ENCODE data around the gene NCF1.
"Not testable (repeated sequence)": the region's sequence is repeated elsewhere in the genome, so short reads cannot be mapped to it uniquely, and the experiment has no call there.

NCF1 gene

DNA sequence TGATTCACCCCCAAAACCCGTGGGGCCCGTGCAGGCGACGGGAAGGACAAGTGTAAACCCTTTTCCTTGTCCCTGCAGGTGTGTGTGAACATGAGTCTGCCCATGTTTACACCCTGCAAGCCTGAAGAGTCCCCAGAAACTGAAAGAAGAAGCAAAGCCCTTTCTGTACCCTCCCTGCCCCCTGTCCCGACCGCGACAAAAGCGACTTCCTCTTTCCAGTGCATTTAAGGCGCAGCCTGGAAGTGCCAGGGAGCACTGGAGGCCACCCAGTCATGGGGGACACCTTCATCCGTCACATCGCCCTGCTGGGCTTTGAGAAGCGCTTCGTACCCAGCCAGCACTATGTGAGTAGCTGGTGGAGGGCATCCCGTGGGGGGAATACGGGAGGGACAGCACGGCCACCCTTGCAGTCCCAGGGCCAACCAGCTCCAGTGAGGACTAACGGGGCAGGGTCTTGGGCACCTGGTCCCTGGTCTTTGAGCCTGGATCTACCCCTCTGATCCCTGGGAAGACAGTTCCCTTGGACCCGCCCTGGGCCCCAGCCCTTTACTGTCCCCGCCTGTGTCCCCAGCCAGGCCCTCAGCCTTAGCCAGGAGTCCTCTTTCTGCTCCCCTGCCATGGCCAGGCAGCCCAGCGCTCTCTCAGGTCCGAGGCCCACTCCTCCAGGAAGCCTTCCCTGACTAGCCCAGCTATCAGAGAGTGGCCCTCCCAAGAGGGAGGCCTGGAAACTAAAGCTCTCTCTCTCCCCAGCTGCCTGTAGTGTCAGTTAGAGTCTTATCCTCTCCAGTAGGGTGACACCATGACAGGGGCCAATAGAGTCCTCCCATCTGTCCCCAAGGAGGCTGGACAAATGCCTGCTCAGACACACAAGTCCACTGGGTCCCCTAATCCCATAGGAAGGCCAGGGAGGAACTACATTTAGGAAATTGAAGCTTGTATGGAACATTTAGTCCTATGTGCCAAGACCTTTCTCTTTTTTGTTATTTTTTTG lies at the start of gene NCF1:
TSS of gene NCF1 (plus strand) at position 252 of the 991 bp plus-strand sequence. CDS start at position 273, 21 bp downstream.
- DNase-seq (ENCODE audit: low spot score), result not testable (repeated sequence)

DNA sequence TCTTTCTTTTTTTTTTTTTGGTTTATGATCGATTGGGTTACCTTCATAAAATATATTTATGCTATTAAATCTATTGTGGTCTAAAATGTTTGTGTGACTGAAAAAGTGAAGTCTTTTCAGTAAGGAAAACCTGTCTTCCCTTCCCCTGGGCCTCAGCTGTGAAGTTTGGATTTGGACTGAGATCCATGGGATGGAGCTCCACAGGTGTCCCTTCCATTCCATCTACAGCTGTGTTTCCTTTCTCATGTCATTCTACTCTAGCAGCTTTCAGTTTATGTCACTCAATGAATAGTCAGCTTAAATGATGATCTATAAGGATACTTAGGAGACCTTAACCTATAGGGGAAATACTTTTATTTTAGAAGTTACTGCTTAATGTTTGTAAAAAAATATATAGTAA lies 48.0 kb upstream of the NCF1 start:
- no peak for DNase-seq (ENCODE audit: low spot score)

DNA sequence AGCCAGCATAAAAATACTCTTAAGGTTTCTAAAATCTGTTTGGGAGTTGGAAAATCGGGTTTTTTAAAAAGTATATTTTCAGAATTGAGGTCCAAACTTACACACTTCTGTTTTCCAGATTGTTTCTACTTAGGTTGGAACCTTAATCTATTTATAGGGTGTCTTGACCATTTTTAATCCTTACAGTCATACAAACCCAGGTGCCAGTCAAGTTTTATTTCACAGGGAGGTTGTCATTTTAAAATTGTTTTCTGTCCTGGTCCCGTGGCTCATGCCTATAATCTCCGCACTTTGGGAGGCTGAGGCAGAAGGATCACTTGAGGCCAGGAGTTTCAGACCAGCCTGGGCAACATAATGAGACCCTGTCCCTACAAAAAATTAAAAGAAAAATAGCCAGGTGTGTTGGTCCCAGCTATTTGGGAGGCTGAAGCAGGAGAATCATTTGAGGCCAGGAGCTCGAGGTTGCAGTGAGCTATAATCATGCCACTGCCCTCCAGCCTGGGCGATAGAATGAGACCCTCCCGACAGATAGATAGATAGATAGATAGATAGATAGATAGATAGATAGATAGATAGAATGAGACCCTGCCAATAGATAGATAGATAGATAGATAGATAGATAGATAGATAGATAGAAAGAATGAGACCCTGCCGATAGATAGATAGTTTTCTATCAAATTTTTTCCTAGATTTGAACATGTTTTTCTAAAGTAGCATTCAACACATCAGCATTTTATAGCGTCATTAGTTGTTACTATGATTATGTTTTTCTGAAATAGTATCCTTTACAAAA lies 47.3 kb upstream of the NCF1 start:
- no peak for DNase-seq (ENCODE audit: low spot score)

DNA sequence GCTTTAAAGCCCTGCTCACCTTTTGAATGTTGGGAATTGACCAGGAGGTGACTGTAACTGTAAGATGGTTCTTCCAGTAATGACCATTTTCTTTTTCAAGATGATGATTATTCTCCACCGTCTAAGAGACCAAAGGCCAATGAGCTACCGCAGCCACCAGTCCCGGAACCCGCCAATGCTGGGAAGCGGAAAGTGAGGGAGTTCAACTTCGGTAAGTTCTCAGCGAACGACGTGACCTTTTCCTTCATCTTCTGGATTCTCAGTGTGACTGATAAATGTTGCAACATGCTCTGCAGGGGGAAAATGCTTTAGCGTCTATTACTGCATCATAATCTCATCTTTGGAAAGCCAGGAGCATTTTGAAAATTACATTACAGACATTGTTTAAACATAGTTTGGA lies 45.1 kb upstream of the NCF1 start:
- DNase-seq (ENCODE audit: low spot score), result not testable (repeated sequence)

DNA sequence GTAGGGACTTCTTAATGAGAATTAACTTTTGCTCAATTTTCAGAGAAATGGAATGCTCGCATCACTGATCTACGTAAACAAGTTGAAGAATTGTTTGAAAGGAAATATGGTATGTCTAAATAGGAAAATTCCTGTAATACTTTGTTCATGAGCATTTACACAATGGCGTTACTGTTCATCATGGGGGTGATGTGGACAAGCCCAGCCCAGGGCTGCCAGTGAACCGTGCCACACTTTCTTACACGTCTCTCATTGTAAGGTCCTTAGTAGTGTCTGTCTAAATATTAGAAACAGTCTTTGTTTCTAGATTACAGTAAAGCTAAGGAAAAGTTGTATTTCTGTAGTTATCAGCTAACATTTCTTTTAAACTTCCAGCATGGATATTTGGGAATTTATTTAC lies 43.6 kb upstream of the NCF1 start:
- not testable (repeated sequence) for DNase-seq (ENCODE audit: low spot score)

DNA sequence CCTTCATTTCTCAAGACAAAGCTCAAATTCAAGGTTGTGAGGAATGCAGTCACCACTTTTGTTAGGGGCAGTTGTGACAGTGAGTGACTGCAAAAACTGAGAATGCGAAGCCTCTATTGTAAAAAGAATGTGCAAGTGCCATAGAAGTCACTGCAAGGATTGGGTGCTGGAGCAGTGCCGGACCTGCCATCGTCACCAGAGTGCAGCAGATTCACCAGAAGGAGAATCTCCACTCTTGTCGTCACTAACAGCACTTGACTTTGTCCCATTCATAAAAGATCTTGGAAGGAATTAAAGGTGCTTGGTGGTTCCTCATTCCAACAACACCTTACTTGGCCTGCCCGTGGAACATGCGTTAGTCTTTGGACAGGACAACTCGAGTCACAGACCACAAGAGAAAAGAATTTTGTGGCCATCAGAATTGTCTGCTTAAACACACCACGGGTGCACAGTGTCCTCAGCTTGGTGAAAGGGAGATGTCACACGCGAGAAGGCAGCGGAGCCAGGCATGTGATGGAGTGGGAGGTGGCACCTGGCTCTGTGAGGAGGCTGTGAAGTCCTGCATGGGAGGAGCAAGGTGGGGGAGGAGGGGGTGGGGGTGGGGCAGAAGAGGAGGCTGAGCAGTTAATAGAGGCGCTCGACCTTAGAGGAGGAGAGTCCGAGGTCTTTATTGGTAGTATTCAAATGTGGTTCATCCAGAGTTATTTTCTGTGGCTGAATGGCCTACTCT lies 33.7 kb upstream of the NCF1 start:
- DNase-seq (ENCODE audit: low spot score), result not testable (repeated sequence)

DNA sequence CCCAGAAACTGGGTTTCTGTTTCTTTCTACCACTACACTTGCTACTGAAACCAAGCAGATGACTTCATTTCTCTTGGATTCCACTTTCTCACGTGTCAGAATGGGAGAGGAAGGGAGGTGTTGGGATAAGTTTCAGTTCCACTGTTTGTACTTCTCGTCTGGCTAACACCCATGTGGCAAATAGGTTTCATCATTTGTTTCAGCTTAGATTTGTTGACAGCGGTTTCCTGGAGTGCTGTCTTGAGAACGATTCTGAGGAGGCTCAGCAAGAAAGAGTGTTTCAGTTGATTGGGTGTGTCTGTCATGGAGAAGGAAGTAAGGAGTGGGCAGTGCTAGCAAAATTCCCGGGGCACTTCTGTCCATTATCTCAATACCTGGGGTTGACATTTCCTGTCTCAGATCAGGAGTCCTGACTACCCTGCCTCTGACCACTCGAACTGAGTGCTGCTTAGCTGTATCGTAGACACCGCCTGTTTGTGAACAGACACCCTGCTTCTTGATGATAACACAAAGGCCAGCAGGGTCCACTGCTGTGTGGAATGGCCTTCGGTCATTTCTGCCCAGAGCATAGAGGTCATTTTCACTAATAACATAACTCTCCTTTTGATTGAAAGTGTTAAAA lies 29.8 kb upstream of the NCF1 start:
- DNase-seq (ENCODE audit: low spot score), result not testable (repeated sequence)

DNA sequence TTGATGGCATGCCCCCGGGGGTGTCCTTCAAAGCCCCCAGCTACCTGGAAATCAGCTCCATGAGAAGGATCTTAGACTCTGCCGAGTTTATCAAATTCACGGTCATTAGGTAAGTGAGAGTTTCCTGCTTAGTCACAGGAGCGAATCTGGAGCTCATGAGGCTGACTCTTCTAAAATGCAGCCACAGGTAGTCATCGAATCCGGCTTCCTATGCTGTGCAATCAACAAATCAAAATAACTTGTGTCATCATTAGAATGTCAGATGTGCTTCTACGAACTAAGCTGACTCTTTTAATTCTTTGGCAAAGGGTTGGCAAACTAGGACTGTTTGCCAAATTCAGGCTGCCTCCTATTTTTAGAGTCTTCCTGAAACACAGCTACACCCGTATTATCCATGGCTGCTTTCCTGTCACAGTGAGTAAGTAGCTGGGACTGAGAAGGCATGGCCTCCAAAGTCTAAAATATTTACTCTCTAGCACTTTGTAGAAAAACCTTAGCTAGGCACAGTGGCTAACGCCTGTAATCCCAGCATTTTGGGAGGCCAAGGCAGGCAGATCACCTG lies 19.8 kb upstream of the NCF1 start:
- not testable (repeated sequence) for DNase-seq (ENCODE audit: low spot score)

DNA sequence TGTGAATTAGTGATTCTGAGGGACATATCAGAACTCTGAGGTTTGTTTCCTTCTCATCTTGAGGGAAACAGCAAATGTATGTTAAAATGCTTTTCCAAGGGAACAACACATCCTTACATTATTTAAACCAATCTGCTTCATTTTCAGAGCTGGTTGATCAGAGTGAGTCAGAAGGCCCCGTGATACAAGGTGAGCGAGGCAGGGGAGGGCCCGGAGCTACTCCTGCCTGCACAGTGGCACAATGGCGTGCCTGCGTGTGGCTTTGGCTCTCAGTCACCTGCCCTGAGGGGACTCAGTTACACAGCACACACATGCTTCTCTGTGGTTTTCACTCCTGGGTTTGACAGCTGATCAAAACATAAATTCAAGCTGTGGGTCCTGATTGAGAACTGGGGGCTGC lies 17.1 kb upstream of the NCF1 start:
- DNase-seq (ENCODE audit: low spot score), result not testable (repeated sequence)

DNA sequence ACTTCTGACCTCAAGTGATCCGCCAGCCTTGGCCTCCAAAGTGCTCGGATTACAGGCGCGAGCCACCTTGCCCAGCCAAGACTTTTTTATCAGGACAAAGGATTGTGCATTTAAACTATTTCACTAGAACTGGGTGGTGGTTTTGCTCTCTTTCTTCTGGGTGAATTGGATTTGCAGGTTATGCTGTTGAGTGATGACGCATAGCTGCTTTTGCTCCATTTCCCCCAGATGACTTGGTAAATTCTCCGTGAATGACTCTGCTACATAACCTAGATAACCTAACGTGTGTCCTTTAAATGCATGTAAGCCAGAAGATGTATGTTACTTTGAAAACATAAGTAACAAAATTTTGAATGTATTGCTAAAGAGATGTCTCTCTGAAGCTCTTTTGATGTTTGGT lies 15.5 kb upstream of the NCF1 start:
- not testable (repeated sequence) for DNase-seq (ENCODE audit: low spot score)

DNA sequence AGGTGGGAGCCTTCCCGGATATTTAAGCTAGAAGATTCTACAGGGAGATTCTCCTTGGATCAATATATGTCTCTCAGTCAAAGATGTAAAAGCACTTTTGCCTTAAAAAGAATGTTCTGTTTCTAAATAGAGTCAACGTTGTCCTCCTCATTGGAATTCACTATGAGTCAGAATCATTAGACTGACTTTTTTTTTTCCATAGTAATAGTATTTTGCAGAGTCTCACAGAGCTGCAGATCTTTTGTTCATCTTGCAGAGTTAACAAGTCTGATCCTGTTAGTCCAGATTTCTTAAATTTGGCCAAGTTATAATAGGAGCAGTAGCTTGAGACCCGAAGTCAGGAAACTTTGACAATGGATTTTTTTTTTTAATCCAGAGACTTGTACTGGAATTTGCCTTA lies 14.8 kb upstream of the NCF1 start:
- not testable (repeated sequence) for DNase-seq (ENCODE audit: low spot score)

DNA sequence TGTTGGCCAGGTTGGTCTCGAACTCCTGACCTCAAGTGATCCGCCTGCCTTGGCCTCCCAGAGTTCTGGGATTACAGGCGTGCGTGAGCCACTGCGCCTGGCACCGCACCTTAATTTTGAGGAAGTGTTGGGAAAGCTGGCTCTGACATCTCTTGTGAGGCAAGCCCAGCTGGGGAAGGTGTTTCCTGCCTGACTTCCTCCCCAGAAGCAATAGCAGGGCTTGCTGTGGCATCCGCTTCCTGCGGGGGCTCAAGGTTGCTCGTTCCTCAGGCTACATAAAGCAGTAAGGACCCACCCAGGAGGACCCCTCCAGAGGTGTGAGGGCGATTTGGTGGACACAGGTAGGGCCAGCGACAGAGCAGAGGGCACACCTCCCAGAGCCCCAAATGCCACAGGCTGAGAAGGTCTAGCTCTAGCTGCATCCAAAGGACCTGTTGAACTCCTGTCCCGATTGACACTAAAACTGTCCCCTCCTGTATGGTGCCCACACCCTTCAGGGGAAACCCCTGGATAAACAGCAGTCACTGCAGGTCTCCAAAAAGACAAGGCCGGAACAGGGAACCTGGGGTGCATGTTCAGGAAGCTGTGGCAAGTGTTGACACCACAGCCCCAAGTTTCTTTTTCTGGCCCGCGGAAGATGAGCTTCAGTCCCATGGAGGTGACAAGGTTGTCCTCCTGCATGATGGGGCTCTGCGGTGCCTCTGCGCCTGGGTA lies 8.4 kb upstream of the NCF1 start:
- DNase-seq (ENCODE audit: low spot score), result not testable (repeated sequence)

DNA sequence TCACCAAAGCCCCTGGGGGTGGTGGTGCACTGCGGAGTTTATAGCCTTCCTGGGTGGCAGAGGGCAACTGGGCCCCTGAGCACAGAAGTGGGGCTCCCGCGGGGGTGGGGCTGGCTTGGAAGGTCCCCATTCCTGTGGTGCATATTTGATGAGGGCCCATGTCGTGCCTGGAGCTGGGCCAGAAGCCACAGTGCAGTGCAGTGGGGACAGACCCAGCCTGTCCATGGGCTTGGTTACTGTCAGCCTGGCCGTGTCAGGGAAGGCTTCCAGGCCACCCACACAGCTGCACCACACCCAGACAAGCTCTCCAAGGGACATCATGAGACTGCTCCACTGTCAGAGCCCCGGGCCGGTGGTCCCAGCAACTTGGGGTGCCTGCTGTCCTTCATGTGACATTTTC lies 7.3 kb upstream of the NCF1 start:
- not testable (repeated sequence) for DNase-seq (ENCODE audit: low spot score)

DNA sequence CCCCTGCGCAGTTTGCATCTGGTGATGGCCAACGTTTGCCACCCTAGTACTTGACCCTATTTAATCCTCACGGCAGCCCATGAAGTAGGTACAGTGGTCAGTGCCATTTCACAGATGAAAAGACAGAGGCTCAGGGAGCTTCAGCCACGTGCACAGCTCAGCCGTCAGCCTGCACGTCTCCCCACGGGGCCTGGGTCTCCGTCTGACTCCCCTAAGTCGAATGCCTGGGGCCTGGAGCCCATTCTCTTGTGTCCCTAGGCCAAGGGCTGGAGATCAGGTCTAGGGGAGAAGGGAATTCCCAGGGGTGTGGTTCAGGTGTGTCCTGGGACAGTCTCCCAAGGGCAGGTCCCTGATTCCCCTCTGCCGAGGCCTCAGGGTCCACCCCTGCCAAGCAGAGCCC lies 6.8 kb upstream of the NCF1 start:
- DNase-seq (ENCODE audit: low spot score), result not testable (repeated sequence)

DNA sequence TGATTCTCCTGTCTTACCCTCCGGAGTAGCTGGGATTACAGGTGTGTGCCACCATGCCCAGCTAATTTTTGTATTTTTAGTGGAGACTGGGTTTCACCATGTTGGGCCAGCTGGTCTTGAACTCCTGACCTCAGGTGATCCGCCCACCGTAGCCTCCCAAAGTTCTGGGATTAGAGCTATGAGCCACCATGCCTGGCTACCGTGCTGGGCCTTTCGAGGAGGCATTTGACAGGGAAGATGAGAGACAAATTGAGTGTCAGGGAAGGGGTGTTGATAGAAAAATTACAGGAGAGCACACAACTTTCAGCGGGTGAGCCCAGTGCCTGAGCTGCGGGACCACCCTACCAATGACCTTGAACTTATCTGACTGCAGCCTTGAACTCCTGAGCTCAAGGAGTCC lies 3.7 kb upstream of the NCF1 start:
- DNase-seq (ENCODE audit: low spot score), result not testable (repeated sequence)

DNA sequence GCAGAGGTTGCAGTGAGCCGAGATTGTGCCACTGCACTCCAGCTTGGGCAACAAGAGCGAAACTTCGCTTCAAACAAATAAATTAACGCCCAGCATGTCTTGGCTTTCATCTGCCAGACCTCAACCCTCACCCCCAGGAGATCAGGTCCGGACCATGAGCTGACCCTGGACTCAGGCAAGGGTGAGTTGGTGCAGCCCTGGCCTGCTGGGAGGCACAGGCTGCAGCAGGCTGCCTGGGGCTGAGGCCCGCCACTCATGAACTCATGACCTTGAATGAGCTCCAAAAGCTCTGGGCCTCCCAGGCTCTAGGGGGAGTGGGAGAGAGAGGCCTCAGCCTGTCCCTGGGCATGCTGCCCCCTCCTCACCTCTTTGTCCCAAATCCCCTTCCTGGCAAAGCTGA lies 1.7 kb upstream of the NCF1 start:
- not testable (repeated sequence) for DNase-seq (ENCODE audit: low spot score)

DNA sequence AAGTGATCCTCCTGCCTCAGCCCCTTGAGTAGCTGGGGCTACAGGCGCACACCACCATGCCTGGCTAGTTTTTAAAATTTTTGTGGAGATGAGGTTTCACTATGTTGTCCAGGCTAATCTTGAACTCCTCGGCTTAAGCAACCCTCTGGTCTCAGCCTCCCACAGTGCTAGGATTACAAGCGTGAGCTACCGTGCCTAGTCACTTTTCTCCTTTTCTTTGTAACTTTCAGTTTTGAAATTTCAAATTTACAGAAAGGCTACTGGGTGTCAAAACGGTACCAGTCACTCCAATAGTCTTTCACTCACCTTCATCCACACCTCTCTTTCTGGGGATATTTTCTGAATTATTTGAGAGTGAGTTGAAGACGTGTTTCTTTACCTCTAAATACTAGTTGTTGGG lies 1.3 kb downstream of the NCF1 start:
- not testable (repeated sequence) for DNase-seq (ENCODE audit: low spot score)

DNA sequence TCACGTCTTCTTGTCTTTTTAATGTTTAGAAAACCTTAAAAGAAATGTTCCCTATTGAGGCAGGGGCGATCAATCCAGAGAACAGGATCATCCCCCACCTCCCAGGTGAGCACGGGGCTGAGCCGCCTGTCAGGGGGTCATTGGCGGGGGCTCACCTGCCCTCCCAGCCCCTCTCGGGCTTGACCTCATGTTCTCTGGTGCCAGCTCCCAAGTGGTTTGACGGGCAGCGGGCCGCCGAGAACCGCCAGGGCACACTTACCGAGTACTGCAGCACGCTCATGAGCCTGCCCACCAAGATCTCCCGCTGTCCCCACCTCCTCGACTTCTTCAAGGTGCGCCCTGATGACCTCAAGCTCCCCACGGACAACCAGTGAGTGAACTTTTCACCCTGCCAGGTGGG lies 5.2 kb downstream of the NCF1 start:
- not testable (repeated sequence) for DNase-seq (ENCODE audit: low spot score)

DNA sequence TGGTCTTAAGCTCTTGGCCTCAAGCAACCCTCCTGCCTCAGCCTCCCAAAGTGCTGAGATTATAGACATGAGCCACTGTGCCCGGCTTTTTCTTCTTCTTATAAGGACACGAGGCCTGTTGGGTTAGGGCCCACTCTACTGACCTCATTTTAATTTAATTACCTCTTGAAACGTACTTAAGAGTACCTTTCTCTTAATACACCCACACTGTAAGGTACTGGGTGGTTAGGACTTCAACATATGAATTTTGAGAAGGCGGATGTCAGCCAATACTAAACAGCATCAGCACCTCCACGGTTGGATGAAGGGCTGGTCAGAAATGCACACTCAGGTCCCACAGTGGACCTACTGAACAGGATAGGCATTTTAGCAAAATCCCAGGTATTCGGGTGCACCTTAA lies 7.9 kb downstream of the NCF1 start:
- not testable (repeated sequence) for DNase-seq (ENCODE audit: low spot score)

DNA sequence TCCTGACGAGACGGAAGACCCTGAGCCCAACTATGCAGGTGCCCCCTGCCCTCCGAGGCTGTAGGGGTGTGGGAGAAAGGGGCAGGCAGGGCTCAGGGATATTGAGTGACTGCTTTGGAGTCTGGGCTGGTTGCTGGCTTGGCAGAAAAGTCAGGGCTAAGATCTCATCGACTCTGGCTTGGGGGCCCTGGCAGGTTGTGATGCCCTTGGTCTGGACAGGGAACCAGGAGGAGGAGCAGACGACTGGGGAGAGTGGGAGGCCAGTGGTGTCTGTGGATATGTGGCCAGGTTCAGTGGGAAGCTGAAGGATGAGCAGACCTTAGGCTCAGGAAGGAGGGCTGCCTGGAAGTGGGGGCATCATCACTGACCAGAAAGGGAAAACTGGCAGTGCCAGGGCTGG lies 9.8 kb downstream of the NCF1 start:
- DNase-seq (ENCODE audit: low spot score), result not testable (repeated sequence)

Data from iPS-NIHi11 (cell line).